Measurements from ENCODE around the gene OR11H6. TPM values are rescaled to one million over a fixed set of nuclear protein-coding genes. Genes with fewer than 3 reads are reported as not detected.

OR11H6 gene
- total and polyA plus RNA-seq, 2 donors (not counting 3 experiments of a cell fraction or from before 2014, with no cell fraction given): not detected

GRCh38 chr14:20274062-20274461 is 50.6 kb downstream of the OR11H6 start:
- Histone ChIP-seq H3K9ac (replicated peaks; ENCODE audit: extremely low read depth, insufficient read depth, low read length) (no peak overlapping the region), H3K9me3 (replicated peaks; ENCODE audit: control insufficient read depth, insufficient read depth, low read length) (no peaks in the 10 kb centered on the region), H3K4me3 (replicated peaks in 1 of 3; ENCODE audit: insufficient read depth in 1 of 3, low read depth in 1 of 3, low read length in 3 of 3) (no peak overlapping the region), H3K4me1 (ENCODE audit: control insufficient read depth, extremely low read depth, insufficient read depth, low read length) (peaks cover 3% of the 10 kb centered on the region), H4K20me1 (replicated peaks; ENCODE audit: control insufficient read depth, extremely low read depth, insufficient read depth, low read length) (no peaks in the 10 kb centered on the region), H2AFZ (ENCODE audit: low read depth, low read length) (no peak overlapping the region), H3K27me3 (ENCODE audit: control insufficient read depth in 2 of 2, insufficient read depth in 2 of 2, low read length in 2 of 2) (no peaks in the 10 kb centered on the region), H3K27ac (ENCODE audit: insufficient read depth, low read depth, low read length) (no peak overlapping the region), H3K36me3 (ENCODE audit: control insufficient read depth in 2 of 2, extremely low read depth in 1 of 2, insufficient read depth in 2 of 2, low read length in 2 of 2) (no peaks in the 10 kb centered on the region), H3K79me2 (ENCODE audit: control insufficient read depth, insufficient read depth, low read length) (no peaks in the 10 kb centered on the region), H3K9me1 (replicated peaks; ENCODE audit: control insufficient read depth, extremely low read depth, insufficient read depth, low read length) (no peaks in the 10 kb centered on the region), H3K4me2 (ENCODE audit: insufficient read depth, low read length) (no peak overlapping the region)
- ChIA-PET CTCF (no interaction called here), POLR2A (no interaction called here)
- BruUV-seq (replicated peaks): no TSS peak
- DNase-seq (ENCODE audit: low read depth, low spot score): no peak
- dilution Hi-C loops (cut with MboI; ENCODE audit: extremely low pct_ligation_motif_present, low sequenced_read_pairs): no loop called here
- intact Hi-C loops (cut with micrococcal nuclease): no loop called here
- FAIRE-seq: no peak
- TF ChIP-seq CTCF (IDR thresholded peaks at IDR 0.05; ENCODE audit: extremely low read depth in 1 of 2, insufficient read depth in 1 of 2, low read depth in 1 of 2, low read length in 2 of 2) (no peak), MAX (IDR thresholded peaks at IDR 0.05; ENCODE audit: insufficient read depth, insufficient read length) (no peak), POLR2A (IDR thresholded peaks at IDR 0.05; ENCODE audit: low read depth, low read length) (no peak), FOS (IDR thresholded peaks at IDR 0.05; ENCODE audit: borderline replicate concordance, insufficient read depth, low read length) (no peak), MYC (IDR thresholded peaks at IDR 0.05; ENCODE audit: low read depth, low read length) (no peak), POLR2AphosphoS5 (IDR thresholded peaks at IDR 0.05; ENCODE audit: insufficient read depth, low read depth, low read length) (no peak), EZH2 (IDR thresholded peaks at IDR 0.05; ENCODE audit: borderline replicate concordance, low read depth, low read length, severe bottlenecking) (no peak), JUN (IDR thresholded peaks at IDR 0.05; ENCODE audit: borderline replicate concordance, insufficient read depth, insufficient read length, low read depth) (no peak), GATA2 (IDR thresholded peaks at IDR 0.05; ENCODE audit: insufficient read depth, insufficient read length, low read depth, low read length) (no peak)

Small RNA genes lying within 50 kb of the gene (small RNA-seq; reads per million reads assigned to genes)
- not detected for gene GTF2IP22 (ENCODE audit: insufficient read depth, insufficient read length, low read depth, low replicate concordance)

Other genes starting within 250 kb of the OR11H6 start
- not detected in 2 replicates for gene OR4K15, start 248.1 kb upstream of the OR11H6 start, total RNA-seq
- not detected in 2 replicates for gene OR4K15, start 248.1 kb upstream of the OR11H6 start, polyA plus RNA-seq
- gene OR4Q2, start 221.5 kb upstream of the OR11H6 start, total RNA-seq: not detected in 2 replicates
- not detected in 2 replicates for gene OR4Q2, start 221.5 kb upstream of the OR11H6 start, polyA plus RNA-seq
- gene OR4K14, start 204.4 kb upstream of the OR11H6 start, total RNA-seq: not detected in 2 replicates
- gene OR4K14, start 204.4 kb upstream of the OR11H6 start, polyA plus RNA-seq: not detected in 2 replicates
- not detected in 2 replicates for gene OR4K13, start 187.7 kb upstream of the OR11H6 start, total RNA-seq
- not detected in 2 replicates for gene OR4K13, start 187.7 kb upstream of the OR11H6 start, polyA plus RNA-seq
- not detected in 2 replicates for gene OR4L1, start 163.7 kb upstream of the OR11H6 start, total RNA-seq
- gene OR4L1, start 163.7 kb upstream of the OR11H6 start, polyA plus RNA-seq: not detected in 2 replicates
- not detected in 2 replicates for gene OR4K17, start 113.0 kb upstream of the OR11H6 start, total RNA-seq
- not detected in 2 replicates for gene OR4K17, start 113.0 kb upstream of the OR11H6 start, polyA plus RNA-seq
- not detected in 2 replicates for gene OR4N5, start 84.9 kb upstream of the OR11H6 start, total RNA-seq
- not detected in 2 replicates for gene OR4N5, start 84.9 kb upstream of the OR11H6 start, polyA plus RNA-seq
- not detected in 2 replicates for gene OR11G2, start 32.8 kb upstream of the OR11H6 start, total RNA-seq
- gene OR11G2, start 32.8 kb upstream of the OR11H6 start, polyA plus RNA-seq: not detected in 2 replicates
- not detected in 2 replicates for gene OR11H7, start 5.3 kb downstream of the OR11H6 start, total RNA-seq
- not detected in 2 replicates for gene OR11H7, start 5.3 kb downstream of the OR11H6 start, polyA plus RNA-seq
- gene OR11H4, start 15.6 kb downstream of the OR11H6 start, total RNA-seq: not detected in 2 replicates
- gene OR11H4, start 15.6 kb downstream of the OR11H6 start, polyA plus RNA-seq: not detected in 2 replicates
- 21.3 and 22.9 TPM in 2 replicates for gene TTC5, start 82.2 kb downstream of the OR11H6 start, total RNA-seq
- gene TTC5, start 82.2 kb downstream of the OR11H6 start, polyA plus RNA-seq: 8.8 and 10.9 TPM in 2 replicates
- 35.5 and 38.9 TPM in 2 replicates for gene CCNB1IP1, start 109.6 kb downstream of the OR11H6 start, total RNA-seq
- 31.0 and 32.7 TPM in 2 replicates for gene CCNB1IP1, start 109.6 kb downstream of the OR11H6 start, polyA plus RNA-seq
- 30.6 and 30.8 TPM in 2 replicates for gene PARP2, start 119.9 kb downstream of the OR11H6 start, total RNA-seq
- gene PARP2, start 119.9 kb downstream of the OR11H6 start, polyA plus RNA-seq: 12.9 and 15.7 TPM in 2 replicates
- 40.3 and 44.6 TPM in 2 replicates for gene TEP1, start 189.8 kb downstream of the OR11H6 start, total RNA-seq
- 18.1 and 19.6 TPM in 2 replicates for gene TEP1, start 189.8 kb downstream of the OR11H6 start, polyA plus RNA-seq
- gene KLHL33, start 212.5 kb downstream of the OR11H6 start, total RNA-seq: 0.07 TPM in 1 of 2 replicates, not detected in the other
- gene KLHL33, start 212.5 kb downstream of the OR11H6 start, polyA plus RNA-seq: not detected in 2 replicates
- gene OSGEP, start 231.1 kb downstream of the OR11H6 start, total RNA-seq: 39.1 and 41.8 TPM in 2 replicates
- gene OSGEP, start 231.1 kb downstream of the OR11H6 start, polyA plus RNA-seq: 84.5 and 100 TPM in 2 replicates
- 227 and 231 TPM in 2 replicates for gene APEX1, start 231.5 kb downstream of the OR11H6 start, total RNA-seq
- gene APEX1, start 231.5 kb downstream of the OR11H6 start, polyA plus RNA-seq: 304 and 387 TPM in 2 replicates
- gene PIP4P1, start 237.7 kb downstream of the OR11H6 start, total RNA-seq: 28.6 and 33.6 TPM in 2 replicates
- gene PIP4P1, start 237.7 kb downstream of the OR11H6 start, polyA plus RNA-seq: 52.5 and 58.6 TPM in 2 replicates
- 189 and 271 TPM in 2 replicates for gene PNP, start 245.7 kb downstream of the OR11H6 start, total RNA-seq
- 232 and 245 TPM in 2 replicates for gene PNP, start 245.7 kb downstream of the OR11H6 start, polyA plus RNA-seq